Measurements from ENCODE around the gene PSMD6.

Gene PSMD6

GRCh38 chr3:64023187-64023860, at the start of gene PSMD6:
TSS of gene PSMD6 (minus strand) at chr3:64023494. CDS start at chr3:64023419, 75 bp downstream.
- peak; percentile 86 for DNase-seq (ENCODE audit: low spot score)

- DNase-seq (ENCODE audit: low spot score) = no peak
These were observed 48.8 kb upstream of the PSMD6 start for GRCh38 chr3:64072126-64072525.

- no peak for DNase-seq (ENCODE audit: low spot score)
These were observed 47.4 kb upstream of the PSMD6 start for GRCh38 chr3:64070704-64071103.

- no peak for DNase-seq (ENCODE audit: low spot score)
These were observed 44.4 kb upstream of the PSMD6 start for GRCh38 chr3:64067506-64068346.

- no peak for DNase-seq (ENCODE audit: low spot score)
These were observed 41.5 kb upstream of the PSMD6 start for GRCh38 chr3:64064804-64065203.

GRCh38 chr3:64063983-64064438, 40.7 kb upstream of the PSMD6 start:
- DNase-seq (ENCODE audit: low spot score) = no peak

- DNase-seq (ENCODE audit: low spot score) = no peak
These were observed 40.1 kb upstream of the PSMD6 start for GRCh38 chr3:64063207-64063982.

- no peak for DNase-seq (ENCODE audit: low spot score)
These were observed 38.3 kb upstream of the PSMD6 start for GRCh38 chr3:64061628-64062027.

- DNase-seq (ENCODE audit: low spot score) = no peak
These were observed 36.3 kb upstream of the PSMD6 start for GRCh38 chr3:64059484-64060175.

- DNase-seq (ENCODE audit: low spot score) = no peak
These were observed 35.3 kb upstream of the PSMD6 start for GRCh38 chr3:64058566-64058965.

GRCh38 chr3:64057231-64057630, 33.9 kb upstream of the PSMD6 start:
- DNase-seq (ENCODE audit: low spot score) = no peak

GRCh38 chr3:64056606-64057180, 33.4 kb upstream of the PSMD6 start:
- no peak for DNase-seq (ENCODE audit: low spot score)

- no peak for DNase-seq (ENCODE audit: low spot score)
These were observed 31.8 kb upstream of the PSMD6 start for GRCh38 chr3:64055076-64055475.

GRCh38 chr3:64054488-64054887, 31.2 kb upstream of the PSMD6 start:
- DNase-seq (ENCODE audit: low spot score) = no peak

- no peak for DNase-seq (ENCODE audit: low spot score)
These were observed 30.3 kb upstream of the PSMD6 start for GRCh38 chr3:64053581-64053980.

- DNase-seq (ENCODE audit: low spot score) = no peak
These were observed 29.8 kb upstream of the PSMD6 start for GRCh38 chr3:64053117-64053516.

- DNase-seq (ENCODE audit: low spot score) = no peak
These were observed 26.5 kb upstream of the PSMD6 start for GRCh38 chr3:64049832-64050231.

GRCh38 chr3:64049136-64049535, 25.8 kb upstream of the PSMD6 start:
- DNase-seq (ENCODE audit: low spot score) = peak; percentile 77

GRCh38 chr3:64048631-64049061, 25.4 kb upstream of the PSMD6 start:
- no peak for DNase-seq (ENCODE audit: low spot score)

- DNase-seq (ENCODE audit: low spot score) = no peak
These were observed 24.5 kb upstream of the PSMD6 start for GRCh38 chr3:64047787-64048186.

- no peak for DNase-seq (ENCODE audit: low spot score)
These were observed 23.8 kb upstream of the PSMD6 start for GRCh38 chr3:64046996-64047594.

All from RKO (cell line).